IgD-negative memory B cell (primary cell): ENCODE data around the gene PAK1. TPM values are rescaled to one million over a fixed set of nuclear protein-coding genes. Genes with fewer than 3 reads are reported as not detected.
A peak's percentile ranks its signal among the peaks of the same experiment; 100 is the strongest.
"Not testable (repeated sequence)": the region's sequence is repeated elsewhere in the genome, so short reads cannot be mapped to it uniquely, and the experiment has no call there.

Experiments
- H3K27ac Mint-ChIP-seq, 3 donors: one replicate each; pipeline ENCODE4 v1.8.0; 2020 to 2022; ENCODE audit warnings: mild to moderate bottlenecking in 3 of 3, mixed read lengths in 3 of 3, moderate library complexity in 1 of 3
- H3K27me3 Mint-ChIP-seq: one replicate; pipeline ENCODE4 v1.8.0; 2021; ENCODE audit warnings: mixed read lengths
- H3K36me3 Mint-ChIP-seq: one replicate; pipeline ENCODE4 v1.8.0; 2020; ENCODE audit warnings: mild to moderate bottlenecking, mixed read lengths
- H3K4me1 Mint-ChIP-seq, 3 donors: one replicate each; pipeline ENCODE4 v1.8.0; 2020 to 2022; ENCODE audit warnings: mixed read lengths in 3 of 3, mild to moderate bottlenecking in 1 of 3
- H3K4me3 Mint-ChIP-seq, 4 donors: one replicate each; pipeline ENCODE4 v1.8.0; 2020 to 2022; ENCODE audit warnings: mild to moderate bottlenecking in 4 of 4, mixed read lengths in 4 of 4, moderate library complexity in 3 of 4
- H3K9me3 Mint-ChIP-seq, 3 donors: one replicate each; pipeline ENCODE4 v1.8.0; 2020 to 2021; ENCODE audit warnings: mixed read lengths in 3 of 3, mild to moderate bottlenecking in 1 of 3
- polyA plus RNA-seq: library from polyadenylated mRNA; unstranded; fragments of 300-500 nt; fragmentation: Illumina TruSeq; gene quantifications from one replicate; pipeline ENCODE4 v1.2.3, GENCODE V29; 2021

PAK1 gene
- polyA plus RNA-seq, 1 donor from 2014 or later, result 15.0 TPM

DNA sequence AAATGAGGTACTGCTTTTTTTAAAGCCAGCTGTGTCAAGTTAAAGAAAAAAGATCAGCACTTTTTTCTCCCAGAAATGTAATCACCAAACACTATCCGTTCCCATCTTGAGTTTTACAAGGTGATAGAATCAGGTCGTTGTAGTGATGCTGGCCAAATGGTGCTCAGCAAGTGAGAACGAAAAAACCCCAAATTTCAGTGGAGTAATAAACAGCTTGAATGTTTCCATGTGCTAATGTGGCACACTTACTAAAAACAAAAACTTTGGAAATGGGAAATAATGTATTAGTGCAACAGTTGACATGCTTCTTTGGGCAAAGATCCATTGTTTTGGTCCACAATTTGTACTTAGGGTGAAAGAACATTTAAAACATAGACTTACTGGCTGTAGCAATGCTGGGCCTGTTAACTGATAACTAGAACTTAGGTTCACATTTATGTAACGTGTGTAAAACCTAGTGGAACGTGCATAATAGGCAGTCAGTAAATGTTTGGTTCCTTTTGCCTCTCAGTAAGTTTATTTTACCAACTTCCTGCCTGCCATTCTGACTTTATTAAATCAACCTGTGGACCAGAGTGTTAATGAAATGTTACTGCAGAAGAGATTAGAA lies 157.1 kb downstream of the PAK1 start:
- Mint-ChIP-seq H3K4me1 (no peaks in the 10 kb centered on the region), H3K36me3 (no peaks in the 10 kb centered on the region), H3K9me3 (no peaks in the 10 kb centered on the region), H3K27ac (no peak overlapping the region), H3K4me3 (no peak overlapping the region), H3K27me3 (no peaks in the 10 kb centered on the region)

DNA sequence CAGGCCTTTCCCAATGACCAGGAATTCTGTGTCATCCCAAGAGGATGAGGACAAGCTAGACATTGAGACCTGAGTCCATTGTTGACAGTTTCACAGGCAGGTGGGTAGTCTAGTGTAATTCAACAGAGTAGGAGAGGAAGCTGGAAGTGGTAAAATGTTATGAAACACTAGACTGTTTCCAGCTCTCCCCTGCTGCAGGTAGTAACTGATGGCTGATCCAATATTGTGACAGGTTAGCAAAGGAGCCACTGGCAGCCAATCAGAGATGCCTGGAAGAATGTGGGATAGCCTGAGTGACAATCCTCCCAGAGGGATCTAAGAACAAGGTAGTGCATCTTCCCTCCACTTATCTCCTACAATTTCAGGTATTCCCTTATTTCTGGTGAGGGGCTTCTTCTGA lies 161.8 kb downstream of the PAK1 start:
- Mint-ChIP-seq H3K36me3 (no peaks in the 10 kb centered on the region), H3K4me3 (no peak overlapping the region), H3K4me1 (no peaks in the 10 kb centered on the region), H3K27ac (no peak overlapping the region), H3K27me3 (peaks cover 3% of the 10 kb centered on the region), H3K9me3 (no peaks in the 10 kb centered on the region)

- H3K27me3 Mint-ChIP-seq, result peaks cover 3% of the 10 kb centered on the region
- H3K4me3 Mint-ChIP-seq, result no peak overlapping the region
- H3K4me1 Mint-ChIP-seq, result no peaks in the 10 kb centered on the region
- no peaks in the 10 kb centered on the region for H3K36me3 Mint-ChIP-seq
- H3K9me3 Mint-ChIP-seq, result no peaks in the 10 kb centered on the region
- H3K27ac Mint-ChIP-seq, result no peak overlapping the region
These were observed 162.2 kb downstream of the PAK1 start for GRCh38 chr11:77311701-77312100.

DNA sequence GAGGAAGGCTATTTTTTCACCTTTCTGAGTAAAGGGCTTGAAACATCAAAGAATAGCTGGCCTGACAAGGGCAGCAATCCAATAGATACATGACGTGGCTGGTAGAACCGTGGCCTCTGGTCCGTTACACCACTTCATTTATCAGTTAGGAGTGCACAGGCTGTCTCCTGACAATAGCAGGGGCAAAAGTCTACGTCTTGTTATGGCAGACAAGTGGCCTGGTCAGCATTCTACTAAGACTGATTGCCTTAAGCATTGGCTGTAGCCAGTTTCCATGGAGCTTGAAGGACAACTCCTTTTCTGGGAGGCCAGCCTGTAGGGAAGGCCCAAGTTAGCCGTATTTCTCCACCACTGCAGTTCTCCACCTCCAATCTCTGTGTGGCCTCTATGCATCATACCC lies 163.2 kb downstream of the PAK1 start:
- no peak overlapping the region for H3K4me3 Mint-ChIP-seq

GRCh38 chr11:77309401-77310085 lies 164.4 kb downstream of the PAK1 start:
- Mint-ChIP-seq H3K4me3 (no peak overlapping the region), H3K9me3 (no peaks in the 10 kb centered on the region), H3K27me3 (peaks cover 3% of the 10 kb centered on the region), H3K27ac (no peak overlapping the region), H3K36me3 (no peaks in the 10 kb centered on the region), H3K4me1 (no peaks in the 10 kb centered on the region)

More for the DNA sequence above, 163.2 kb downstream of the PAK1 start:
- no peaks in the 10 kb centered on the region for H3K36me3 Mint-ChIP-seq
- no peaks in the 10 kb centered on the region for H3K9me3 Mint-ChIP-seq
- H3K27me3 Mint-ChIP-seq, result peaks cover 3% of the 10 kb centered on the region
- H3K27ac Mint-ChIP-seq, result no peak overlapping the region
- no peaks in the 10 kb centered on the region for H3K4me1 Mint-ChIP-seq

- peaks cover 3% of the 10 kb centered on the region for H3K27me3 Mint-ChIP-seq
- H3K4me3 Mint-ChIP-seq, result no peak overlapping the region
- no peaks in the 10 kb centered on the region for H3K36me3 Mint-ChIP-seq
- H3K4me1 Mint-ChIP-seq, result no peaks in the 10 kb centered on the region
- H3K9me3 Mint-ChIP-seq, result no peaks in the 10 kb centered on the region
- H3K27ac Mint-ChIP-seq, result no peak overlapping the region
These were observed 165.1 kb downstream of the PAK1 start for GRCh38 chr11:77308838-77309237.

DNA sequence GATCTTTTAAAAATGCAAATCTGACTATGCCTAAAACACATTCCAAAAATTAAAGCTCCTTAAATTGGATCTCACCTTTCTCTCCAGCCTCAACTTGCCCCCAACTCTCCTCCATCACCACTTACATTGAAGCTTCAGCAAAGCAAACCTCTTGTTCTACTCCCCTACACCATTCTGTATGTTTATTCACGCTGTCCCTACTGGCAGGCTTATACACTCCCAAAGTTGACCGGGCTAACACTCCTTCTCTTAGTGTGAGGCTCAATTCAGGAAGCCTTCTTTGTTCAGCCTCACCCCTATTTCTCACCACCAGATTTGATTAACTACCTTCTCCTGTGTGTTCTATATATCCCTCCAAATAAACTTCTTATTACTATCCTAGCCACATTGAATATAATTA lies 170.6 kb downstream of the PAK1 start:
- Mint-ChIP-seq H3K27ac (peak overlapping the region in 1 of 3 donors; percentile 6), H3K9me3 (no peaks in the 10 kb centered on the region), H3K4me1 (peaks cover 0 to 5% (median 0%) of the 10 kb centered on the region in 3 donors), H3K27me3 (peaks cover 3% of the 10 kb centered on the region), H3K4me3 (no peak overlapping the region), H3K36me3 (no peaks in the 10 kb centered on the region)

- no peaks in the 10 kb centered on the region for H3K36me3 Mint-ChIP-seq
- H3K4me1 Mint-ChIP-seq, result peaks cover 0 to 5% (median 0%) of the 10 kb centered on the region in 3 donors
- H3K4me3 Mint-ChIP-seq, result no peak overlapping the region
- peaks cover under 1% of the 10 kb centered on the region for H3K27me3 Mint-ChIP-seq
- H3K9me3 Mint-ChIP-seq, result no peaks in the 10 kb centered on the region
- H3K27ac Mint-ChIP-seq, result no peak overlapping the region
These were observed 171.1 kb downstream of the PAK1 start for GRCh38 chr11:77302752-77303151.

DNA sequence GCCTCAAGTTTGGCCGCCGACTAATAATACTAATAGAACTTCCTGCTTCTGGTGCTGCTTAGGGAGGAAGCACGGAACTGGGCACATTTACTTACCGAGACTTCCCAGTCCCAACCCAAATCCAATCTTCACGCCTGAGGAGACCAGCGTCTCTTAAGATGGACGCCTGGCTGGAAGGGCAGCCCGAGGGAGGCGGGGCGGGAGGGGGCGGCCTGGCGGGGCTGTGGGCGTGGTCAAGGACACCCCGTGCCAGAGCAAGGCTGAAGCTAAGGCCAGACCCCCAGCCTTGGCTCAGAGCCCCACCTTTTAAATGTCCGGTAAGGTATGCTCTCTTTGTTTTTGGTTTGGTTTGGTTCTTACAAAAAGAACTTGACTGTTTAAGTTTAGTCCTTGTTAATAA lies 172.4 kb downstream of the PAK1 start, which contains the start of gene GDPD4:
GDPD4 (minus strand) TSS at position 177 of the 400 bp plus-strand sequence. CDS start 16,549 bp downstream, outside the sequence.
- H3K27me3 Mint-ChIP-seq, result no peaks in the 10 kb centered on the region
- H3K4me3 Mint-ChIP-seq, result no peak within 1 kb of the TSS
- H3K27ac Mint-ChIP-seq, result no peak within 1 kb of the TSS
- H3K9me3 Mint-ChIP-seq, result no peaks in the 10 kb centered on the region
- no peaks in the 10 kb centered on the region for H3K36me3 Mint-ChIP-seq
- H3K4me1 Mint-ChIP-seq, result peaks cover 0 to 5% (median 0%) of the 10 kb centered on the region in 3 donors

DNA sequence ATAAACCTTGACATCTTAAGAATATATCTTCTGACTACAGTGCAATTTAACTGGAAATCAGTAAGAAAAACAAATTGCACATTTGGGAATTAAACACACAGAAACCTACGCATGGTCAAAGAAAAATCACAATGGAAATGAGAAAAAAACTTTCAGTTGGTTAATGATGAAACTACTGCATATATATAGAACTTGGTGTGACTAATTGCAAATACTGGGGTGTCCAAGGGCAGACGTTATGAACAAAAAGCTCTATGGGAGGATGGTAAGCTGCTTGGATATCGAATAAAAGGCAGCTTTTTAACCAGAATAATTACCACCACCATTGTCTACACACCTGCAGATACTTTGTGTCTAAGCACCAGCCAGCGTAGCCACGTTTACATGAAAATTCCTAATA lies 173.2 kb downstream of the PAK1 start:
- H3K9me3 Mint-ChIP-seq, result no peaks in the 10 kb centered on the region
- no peaks in the 10 kb centered on the region for H3K27me3 Mint-ChIP-seq
- no peak overlapping the region for H3K4me3 Mint-ChIP-seq
- peaks cover 0 to 5% (median 0%) of the 10 kb centered on the region in 3 donors for H3K4me1 Mint-ChIP-seq
- no peak overlapping the region for H3K27ac Mint-ChIP-seq
- no peaks in the 10 kb centered on the region for H3K36me3 Mint-ChIP-seq

DNA sequence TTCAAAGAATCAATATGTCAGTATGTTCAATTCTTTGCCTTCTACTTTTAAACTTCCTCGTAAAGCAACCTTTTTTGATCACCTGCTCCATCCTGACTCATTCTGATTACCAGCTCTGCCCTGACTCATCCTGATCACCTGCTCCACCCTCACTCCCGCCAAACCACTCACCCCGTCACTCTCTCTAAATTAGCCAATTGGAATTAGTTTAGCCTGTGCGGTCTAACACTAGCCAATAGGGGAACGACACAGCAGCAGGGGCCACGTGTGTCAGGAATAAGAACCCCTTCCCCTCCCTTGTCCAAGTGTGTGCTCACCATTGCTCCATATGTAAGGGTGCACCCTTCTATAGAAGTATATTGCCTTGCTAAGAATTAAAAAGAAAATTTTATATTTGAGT lies 173.9 kb downstream of the PAK1 start:
- H3K27me3 Mint-ChIP-seq, H3K36me3 Mint-ChIP-seq, H3K27ac Mint-ChIP-seq, H3K9me3 Mint-ChIP-seq, H3K4me1 Mint-ChIP-seq, H3K4me3 Mint-ChIP-seq: not testable (repeated sequence)

DNA sequence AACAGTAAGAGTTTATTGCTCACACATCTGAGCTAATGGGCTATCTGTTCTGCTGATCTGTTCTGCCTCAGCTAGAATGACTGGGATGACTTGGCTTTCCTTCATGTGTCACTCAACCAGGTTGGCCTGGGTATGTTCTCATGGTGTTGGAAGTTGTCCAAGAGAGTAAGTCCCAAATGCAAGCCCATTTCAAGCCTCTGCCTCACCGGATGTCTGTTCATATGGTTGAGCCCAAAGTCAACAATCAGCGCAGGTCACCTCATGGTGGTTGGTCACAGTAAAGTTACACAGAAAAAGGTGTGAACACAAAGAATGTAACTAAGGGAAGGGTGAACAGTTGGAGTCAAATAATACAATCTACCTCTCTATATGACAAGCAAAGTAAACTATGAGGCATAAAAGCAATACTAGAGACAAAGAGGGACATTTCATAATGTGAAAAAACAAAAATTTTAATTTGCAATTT lies 174.3 kb downstream of the PAK1 start:
- Mint-ChIP-seq H3K4me1 (peaks cover 0 to 5% (median 0%) of the 10 kb centered on the region in 3 donors), H3K27me3 (no peaks in the 10 kb centered on the region), H3K9me3 (peaks cover 0 to 1% (median 0%) of the 10 kb centered on the region in 3 donors), H3K36me3 (no peaks in the 10 kb centered on the region), H3K27ac (no peak overlapping the region), H3K4me3 (no peak overlapping the region)

GRCh38 chr11:77294040-77294439 lies 179.9 kb downstream of the PAK1 start:
- peaks cover 0 to 8% (median 2%) of the 10 kb centered on the region in 3 donors for H3K9me3 Mint-ChIP-seq
- H3K27me3 Mint-ChIP-seq, result peaks cover 2% of the 10 kb centered on the region
- H3K36me3 Mint-ChIP-seq, result no peaks in the 10 kb centered on the region
- no peaks in the 10 kb centered on the region for H3K4me1 Mint-ChIP-seq
- H3K4me3 Mint-ChIP-seq, result no peak overlapping the region
- H3K27ac Mint-ChIP-seq, result no peak overlapping the region

DNA sequence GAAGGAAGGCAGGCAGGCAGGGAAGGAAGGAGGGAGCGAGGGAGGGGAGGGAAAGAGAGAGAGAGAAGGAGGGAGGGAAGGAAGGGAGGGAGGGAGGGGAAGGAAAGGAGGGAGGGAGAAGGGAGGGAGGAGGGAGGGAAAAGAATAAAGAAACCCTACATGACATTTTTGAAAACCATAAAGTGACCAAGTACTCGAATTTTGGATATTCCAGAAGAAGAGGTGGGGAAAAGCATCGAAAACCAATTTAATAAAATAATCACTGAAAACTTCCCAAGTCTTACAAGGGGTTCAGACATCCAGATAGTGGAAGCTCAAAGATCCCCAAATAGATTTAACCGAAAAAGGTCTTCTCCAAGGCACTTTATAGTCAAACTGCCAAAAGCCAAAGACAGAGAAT lies 184.2 kb downstream of the PAK1 start:
- Mint-ChIP-seq H3K4me1 (no peaks in the 10 kb centered on the region), H3K27ac (no peak overlapping the region), H3K4me3 (no peak overlapping the region), H3K9me3 (peaks cover 0 to 8% (median 2%) of the 10 kb centered on the region in 3 donors), H3K36me3 (no peaks in the 10 kb centered on the region), H3K27me3 (peaks cover 14% of the 10 kb centered on the region)

- Mint-ChIP-seq H3K27me3 (peaks cover 23% of the 10 kb centered on the region), H3K4me3 (no peak overlapping the region), H3K9me3 (peaks cover 0 to 4% (median 2%) of the 10 kb centered on the region in 3 donors), H3K4me1 (no peaks in the 10 kb centered on the region), H3K27ac (no peak overlapping the region), H3K36me3 (no peaks in the 10 kb centered on the region)
These were observed 186.2 kb downstream of the PAK1 start for GRCh38 chr11:77287615-77288273.
